GM18508 (cell line): Measurements from ENCODE around the gene MYH7.

Experiments used
- ATAC-seq: cut with Tn5 transposase; IDR thresholded peaks from one replicate; pipeline ENCODE4 v1.9.1; 2021; ENCODE audit warnings: moderate number of reproducible peaks; ENCODE audit not compliant: insufficient read depth, unreplicated experiment

MYH7 gene

GRCh38 chr14:23377573-23378563 lies 57.6 kb downstream of the MYH7 start:
- ATAC-seq: no peak

- ATAC-seq: no peak
Measured at GRCh38 chr14:23377198-23377550, 58.3 kb downstream of the MYH7 start.

GRCh38 chr14:23376482-23377197 lies 58.8 kb downstream of the MYH7 start, which contains the start of gene CMTM5:
CMTM5 (plus strand) TSS chr14:23377046; CDS start chr14:23377252, 206 bp downstream.
- ATAC-seq: no peak

GRCh38 chr14:23375527-23376251 lies 59.8 kb downstream of the MYH7 start:
- no peak for ATAC-seq

GRCh38 chr14:23373041-23373440 lies 62.4 kb downstream of the MYH7 start:
- ATAC-seq: no peak

- no peak for ATAC-seq
Measured at GRCh38 chr14:23372509-23372908, 63.0 kb downstream of the MYH7 start, which contains the start of gene IL25. IL25 (plus strand) TSS chr14:23372809.

GRCh38 chr14:23371865-23372264 lies 63.6 kb downstream of the MYH7 start:
- ATAC-seq: no peak

- no peak for ATAC-seq
Measured at GRCh38 chr14:23370221-23370620, 65.2 kb downstream of the MYH7 start.

GRCh38 chr14:23366426-23366921 lies 69.0 kb downstream of the MYH7 start:
- no peak for ATAC-seq

- ATAC-seq: no peak
Measured at GRCh38 chr14:23365732-23366425, 69.6 kb downstream of the MYH7 start.

- ATAC-seq: no peak
Measured at GRCh38 chr14:23365036-23365731, 70.3 kb downstream of the MYH7 start, which contains the start of gene EFS. EFS (minus strand) TSS chr14:23365172; CDS start chr14:23365025, 147 bp downstream.

- ATAC-seq: no peak
Measured at GRCh38 chr14:23364164-23365035, 71.1 kb downstream of the MYH7 start.
